H1 (cell line): Measurements from ENCODE around the gene GPD1L.

Experiments used
- CHD2 ChIP-seq: IDR thresholded peaks from 2 replicates; pipeline ENCODE4 v1.6.1; 2012; ENCODE audit warnings: low read length, improper control_type of control experiment
- HDAC2 ChIP-seq, 2 experiments: fragments of 300-600 bp in 1 of 2; sonication (generic) in 1 of 2; IDR thresholded peaks; 2 replicates each; pipeline ENCODE4 v1.6.1; 2011 to 2012; ENCODE audit warnings: low read depth in 2 of 2, low read length in 2 of 2, mild to moderate bottlenecking in 2 of 2, moderate library complexity in 2 of 2, borderline replicate concordance in 1 of 2, inconsistent platforms in 1 of 2
- KDM5A ChIP-seq: fragments of 200-600 bp; IDR thresholded peaks from 2 replicates; pipeline ENCODE4 v1.7.1; 2012; ENCODE audit warnings: mild to moderate bottlenecking, low read length, inconsistent platforms, mixed read lengths
- SIX5 ChIP-seq: IDR thresholded peaks from 2 replicates; pipeline ENCODE4 v1.6.1; 2011; ENCODE audit warnings: mild to moderate bottlenecking, low read depth, low read length
- TF ChIP-seq, protein P1 (sequence below), 3 experiments: IDR thresholded peaks; 1 replicate in 2 of 3; 2 replicates in 1 of 3; pipeline versions ENCODE4 v1.5.1 to v1.6.1; 2011; ENCODE audit warnings: low read length in 3 of 3, mild to moderate bottlenecking in 3 of 3, inconsistent platforms in 2 of 3, low read depth in 1 of 3, moderate library complexity in 1 of 3; ENCODE audit not compliant: insufficient read depth in 1 of 3; ENCODE audit errors: control extremely low read depth in 1 of 3

DNA sequence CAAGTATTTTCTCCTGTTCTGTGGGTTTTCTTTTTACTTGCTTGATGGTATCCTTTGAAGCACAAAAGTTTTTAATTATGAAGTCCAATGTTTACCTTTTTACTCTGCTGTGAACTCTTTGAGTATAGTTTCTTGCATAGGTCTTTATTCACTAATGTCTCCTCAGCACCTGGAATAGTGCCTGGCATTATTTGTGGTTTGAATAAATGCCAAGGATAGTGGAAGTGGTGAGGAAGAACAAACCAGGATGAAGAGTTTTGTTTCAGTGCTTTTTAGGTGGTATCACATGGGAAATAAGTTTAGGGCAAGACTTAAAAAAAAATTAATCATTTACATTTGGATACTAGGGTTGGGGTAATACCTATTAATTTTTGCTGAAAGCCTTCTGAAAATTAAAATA, 25.7 kb downstream of the GPD1L start:
- TF ChIP-seq, protein P1, sequence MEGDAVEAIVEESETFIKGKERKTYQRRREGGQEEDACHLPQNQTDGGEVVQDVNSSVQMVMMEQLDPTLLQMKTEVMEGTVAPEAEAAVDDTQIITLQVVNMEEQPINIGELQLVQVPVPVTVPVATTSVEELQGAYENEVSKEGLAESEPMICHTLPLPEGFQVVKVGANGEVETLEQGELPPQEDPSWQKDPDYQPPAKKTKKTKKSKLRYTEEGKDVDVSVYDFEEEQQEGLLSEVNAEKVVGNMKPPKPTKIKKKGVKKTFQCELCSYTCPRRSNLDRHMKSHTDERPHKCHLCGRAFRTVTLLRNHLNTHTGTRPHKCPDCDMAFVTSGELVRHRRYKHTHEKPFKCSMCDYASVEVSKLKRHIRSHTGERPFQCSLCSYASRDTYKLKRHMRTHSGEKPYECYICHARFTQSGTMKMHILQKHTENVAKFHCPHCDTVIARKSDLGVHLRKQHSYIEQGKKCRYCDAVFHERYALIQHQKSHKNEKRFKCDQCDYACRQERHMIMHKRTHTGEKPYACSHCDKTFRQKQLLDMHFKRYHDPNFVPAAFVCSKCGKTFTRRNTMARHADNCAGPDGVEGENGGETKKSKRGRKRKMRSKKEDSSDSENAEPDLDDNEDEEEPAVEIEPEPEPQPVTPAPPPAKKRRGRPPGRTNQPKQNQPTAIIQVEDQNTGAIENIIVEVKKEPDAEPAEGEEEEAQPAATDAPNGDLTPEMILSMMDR (IDR thresholded peaks at IDR 0.05; ENCODE audit: control extremely low read depth in 1 of 3, insufficient read depth in 1 of 3, low read depth in 1 of 3, low read length in 3 of 3): no peak
- TF ChIP-seq HDAC2 (IDR thresholded peaks at IDR 0.05; ENCODE audit: borderline replicate concordance in 1 of 2, low read depth in 2 of 2, low read length in 2 of 2) (no peak), SIX5 (no peak), CHD2 (no peak), KDM5A (no peak)
